ENCODE data around the gene EVC2.
"Not testable (repeated sequence)": the region's sequence is repeated elsewhere in the genome, so short reads cannot be mapped to it uniquely, and the experiment has no call there.

Gene EVC2

DNA sequence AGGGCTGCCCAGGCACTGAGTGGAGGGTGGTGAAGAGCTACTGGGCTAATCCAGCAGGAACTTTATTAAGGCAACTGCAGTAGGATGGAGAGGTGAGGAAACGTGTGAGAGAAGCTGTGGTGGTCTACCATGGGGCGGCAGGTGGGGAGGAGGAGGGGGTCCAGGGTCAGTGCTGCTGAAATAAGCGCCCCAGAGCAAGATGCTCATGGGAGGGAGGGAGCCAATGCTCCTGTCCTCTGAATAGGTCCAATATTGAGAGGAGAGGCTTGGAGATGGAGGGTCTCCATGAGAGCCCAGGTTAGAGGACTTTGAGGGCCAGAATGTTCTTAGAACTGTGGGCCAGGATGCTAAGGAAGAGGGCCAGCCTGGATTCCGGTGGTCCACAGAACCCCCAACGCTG, 37.9 kb upstream of the EVC2 start:
- DNase-seq: no peak

DNA sequence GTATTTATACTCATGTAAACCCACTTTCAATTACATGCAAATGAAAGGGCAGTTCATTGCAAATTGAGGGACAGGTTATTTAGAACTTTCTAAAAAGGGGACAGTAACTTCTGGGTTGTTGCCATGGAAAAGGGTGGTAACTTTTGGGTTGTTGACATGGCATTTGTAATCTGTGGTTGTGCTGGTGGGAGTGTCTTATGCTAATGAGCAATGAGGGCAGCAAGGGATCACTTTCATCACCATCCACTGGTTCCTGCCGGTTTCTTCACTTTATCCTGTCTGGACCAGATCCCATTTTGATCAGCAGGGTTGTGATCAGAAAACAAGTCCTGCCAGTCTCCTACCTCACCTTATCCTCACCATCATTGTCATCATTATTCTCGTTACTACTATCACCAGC, 34.6 kb upstream of the EVC2 start:
- DNase-seq: no peak

DNA sequence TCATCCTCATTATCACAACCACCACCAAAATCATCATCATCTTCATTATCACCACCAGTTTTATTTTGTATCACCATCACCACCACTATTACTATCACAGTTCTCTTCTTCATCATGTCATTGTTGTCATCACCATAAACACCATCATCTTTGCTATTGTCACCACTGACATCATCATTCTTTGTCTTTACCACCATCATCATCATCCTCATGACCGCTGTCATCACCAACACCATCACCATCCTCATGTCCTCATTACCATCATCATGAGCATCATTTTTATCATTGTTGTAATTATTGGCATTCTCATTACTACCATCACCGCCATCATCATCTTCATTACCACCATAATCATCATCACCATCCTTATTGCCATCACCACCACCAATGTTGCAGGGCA, 34.0 kb upstream of the EVC2 start:
- no peak for DNase-seq

DNA sequence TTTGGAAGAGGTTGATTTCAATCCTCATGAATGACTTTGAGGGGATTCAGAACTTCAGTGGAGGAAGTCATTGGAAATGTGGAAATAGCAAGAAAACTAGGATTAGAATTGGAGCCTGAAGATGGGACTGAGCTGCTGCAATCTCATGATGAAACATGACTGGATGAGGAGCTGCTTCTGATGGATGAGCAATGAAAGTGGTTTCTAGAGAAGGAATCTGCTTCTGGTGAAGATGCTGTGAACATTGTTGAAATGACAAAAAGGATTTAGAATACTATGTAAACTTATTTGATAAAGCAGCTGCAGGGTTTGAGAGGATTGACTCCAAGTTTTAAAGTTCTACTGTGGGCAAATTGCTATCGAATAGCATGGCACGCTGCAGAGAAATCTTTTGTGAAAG, 29.7 kb upstream of the EVC2 start:
- no peak for DNase-seq

DNA sequence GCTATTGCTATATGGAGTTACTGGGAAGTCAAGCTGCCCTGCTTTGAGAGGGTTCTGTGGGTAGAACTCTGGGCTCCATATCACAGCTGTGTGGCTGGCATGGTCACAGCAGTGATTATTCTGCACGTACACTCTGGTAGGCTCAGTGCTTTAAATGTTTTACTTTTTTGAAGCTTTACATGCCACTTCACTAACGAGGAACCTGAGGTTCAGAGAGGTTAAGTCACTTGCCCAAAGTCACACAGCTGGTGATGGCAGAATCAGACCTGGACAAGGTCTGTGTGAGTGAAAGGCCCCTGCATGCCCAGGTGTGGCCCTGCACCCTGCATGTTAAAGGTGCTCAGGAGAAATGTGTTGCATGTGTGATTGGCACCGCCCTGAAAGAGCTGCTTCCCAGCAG, 27.1 kb upstream of the EVC2 start:
- DNase-seq: no peak

DNA sequence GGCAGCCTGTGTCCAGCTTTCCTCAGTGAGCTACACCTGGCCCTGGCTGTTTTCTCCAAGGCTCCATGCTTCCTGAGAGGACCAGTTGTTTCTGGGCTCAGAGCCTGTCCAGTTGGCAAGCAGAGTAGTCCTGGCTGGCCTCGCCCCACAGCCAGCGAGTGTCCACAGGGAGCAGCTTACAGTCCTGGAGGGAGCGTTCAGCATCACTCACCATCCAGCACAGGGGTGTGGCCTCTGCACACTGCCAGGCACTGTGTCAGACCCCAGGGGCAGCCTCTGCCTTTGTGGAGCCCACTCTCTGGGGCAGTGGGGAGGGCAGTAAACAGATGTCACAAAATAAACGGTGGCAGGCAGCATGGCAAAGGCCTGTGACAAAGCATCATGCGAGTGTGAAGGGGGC, 26.5 kb upstream of the EVC2 start:
- DNase-seq: no peak

DNA sequence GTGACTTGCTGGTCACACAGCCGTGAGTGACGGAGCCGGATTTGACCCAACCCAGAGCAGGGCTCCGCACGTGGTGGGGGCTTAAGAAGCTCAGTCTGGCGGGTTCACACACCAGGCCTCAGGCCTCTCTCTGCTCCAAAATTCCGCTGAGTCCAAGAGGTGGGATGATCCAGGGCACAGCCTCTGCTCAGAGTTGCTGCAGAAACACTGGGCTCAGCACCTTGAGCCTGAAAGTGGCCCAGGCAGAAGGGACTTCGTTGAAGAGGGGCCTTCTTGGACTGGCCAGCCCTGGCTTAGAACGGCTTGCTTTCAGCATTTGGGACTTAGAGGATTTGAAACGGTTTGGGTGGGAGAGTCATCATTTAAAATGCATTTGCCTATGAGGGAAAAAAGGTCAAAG, 23.8 kb upstream of the EVC2 start:
- DNase-seq: no peak

DNA sequence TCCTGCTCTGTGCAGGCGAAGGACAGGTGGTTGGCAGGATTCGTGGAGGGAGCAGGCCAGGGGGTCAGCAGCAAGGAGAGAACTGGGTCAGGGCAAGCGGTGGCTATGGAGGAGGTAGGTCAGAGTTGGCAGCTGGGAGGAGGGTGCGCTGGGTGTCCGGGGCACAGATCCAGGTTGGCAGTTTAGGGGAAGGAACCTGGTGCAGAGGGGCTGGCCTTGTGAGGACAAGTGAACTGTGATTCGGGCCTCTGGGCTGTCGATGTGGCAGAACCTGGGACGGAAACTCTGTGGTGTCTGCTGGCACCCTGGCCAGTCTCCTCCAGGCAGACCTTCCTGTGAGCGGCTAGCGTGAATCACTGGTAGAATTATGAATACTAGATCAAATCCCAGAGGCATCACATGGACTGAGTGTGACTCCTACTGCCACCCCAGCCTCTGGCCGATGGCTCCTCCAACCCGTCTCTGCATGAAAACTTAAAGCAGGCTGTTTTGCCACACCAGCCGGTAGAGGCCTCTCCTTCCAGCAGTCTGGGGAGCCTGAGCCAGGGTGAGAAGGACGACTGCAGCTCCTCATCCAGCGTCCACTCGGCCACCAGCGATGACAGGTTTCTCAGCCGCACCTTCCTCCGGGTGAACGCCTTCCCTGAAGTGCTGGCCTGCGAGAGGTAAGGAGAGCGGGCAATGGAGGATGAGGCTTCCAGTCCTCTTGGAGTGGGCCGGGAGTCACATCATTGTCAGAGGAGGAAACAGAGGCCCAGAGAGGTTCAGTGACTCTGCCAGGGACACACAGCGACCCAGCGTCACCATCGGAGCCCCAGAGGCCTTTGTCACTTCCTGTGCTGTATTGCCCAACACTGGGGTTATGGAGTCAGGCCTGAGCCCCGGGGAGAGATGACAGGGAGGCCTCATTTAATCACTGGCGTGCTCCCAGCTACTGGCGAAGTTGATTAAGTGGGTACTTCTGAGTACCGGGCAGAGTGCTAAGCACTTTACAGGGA, 22.9 kb upstream of the EVC2 start:
- no peak for DNase-seq

DNA sequence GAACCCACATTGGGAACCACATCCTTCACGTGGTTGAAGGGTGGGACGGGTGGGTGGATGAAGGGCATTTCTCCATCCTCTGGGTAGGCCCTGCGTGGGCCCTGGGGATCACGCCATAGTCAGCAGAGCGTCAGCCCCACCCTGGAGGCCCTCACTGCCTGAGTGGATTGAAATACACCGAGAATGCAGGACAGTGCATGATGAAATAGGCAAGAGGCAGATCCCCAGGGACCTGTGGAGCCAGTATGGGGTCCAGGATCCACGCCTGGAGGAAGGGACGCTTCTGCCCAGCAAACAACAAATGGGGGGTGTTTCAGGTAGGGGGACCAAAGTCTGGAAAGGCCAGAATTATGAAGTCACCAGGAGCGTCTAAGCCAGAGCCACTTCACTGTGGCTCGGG, 22.1 kb upstream of the EVC2 start:
- DNase-seq: no peak

DNA sequence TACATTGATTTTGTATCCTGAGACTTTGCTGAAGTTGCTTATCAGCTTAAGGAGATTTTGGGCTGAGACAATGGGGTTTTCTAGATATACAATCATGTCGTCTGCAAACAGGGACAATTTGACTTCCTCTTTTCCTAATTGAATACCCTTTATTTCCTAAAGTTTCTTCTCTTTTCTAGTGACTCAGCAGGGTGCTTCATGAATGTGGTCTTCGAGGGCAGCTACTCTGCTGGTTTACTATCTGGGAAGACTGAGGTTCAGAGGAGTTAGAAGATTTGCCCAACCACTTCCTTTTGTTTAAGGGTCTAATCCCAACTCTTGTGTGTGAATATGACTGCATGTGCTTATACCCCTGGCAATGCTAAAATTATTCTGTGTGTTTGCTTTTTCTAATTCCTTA, 20.1 kb upstream of the EVC2 start:
- DNase-seq: not testable (repeated sequence)

DNA sequence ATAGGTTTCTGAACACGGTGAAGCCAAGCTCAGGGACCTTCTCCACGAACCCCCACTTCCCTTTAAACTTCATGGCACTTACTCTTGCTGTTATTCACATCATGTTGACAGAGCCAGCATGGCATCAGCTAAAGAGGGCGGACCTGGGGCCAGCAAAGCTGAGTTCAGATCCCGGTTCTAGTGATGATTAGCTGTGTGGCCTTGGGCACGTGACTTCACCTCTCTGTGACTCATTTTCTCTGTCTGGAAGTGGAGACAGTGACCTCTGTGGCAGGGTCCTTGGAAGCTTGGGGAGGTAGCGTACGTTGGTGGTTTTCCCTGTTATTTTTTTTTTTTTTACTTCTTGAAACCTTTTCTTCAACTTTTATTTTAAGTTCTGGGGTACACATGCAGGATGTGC, 16.0 kb upstream of the EVC2 start:
- DNase-seq: no peak

DNA sequence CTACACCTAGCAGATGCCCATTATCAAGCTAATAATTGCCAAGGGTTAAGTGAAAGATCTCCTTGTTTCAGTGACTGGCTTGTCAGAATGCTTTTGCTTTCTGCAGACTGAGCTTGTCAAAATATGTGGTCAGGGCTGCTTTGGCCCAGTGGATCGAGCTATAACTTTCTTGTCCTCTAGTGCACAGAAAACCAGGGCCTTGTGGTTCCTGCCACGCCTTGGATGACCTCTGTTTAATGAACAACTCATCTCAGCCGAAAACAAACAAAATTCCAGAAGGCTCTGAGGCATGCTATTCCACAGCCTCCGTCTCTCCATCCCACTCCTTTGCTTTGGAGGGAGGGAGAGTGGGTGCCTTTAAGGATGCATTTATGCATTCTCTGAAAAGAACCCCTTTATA, 14.0 kb upstream of the EVC2 start:
- DNase-seq: no peak

DNA sequence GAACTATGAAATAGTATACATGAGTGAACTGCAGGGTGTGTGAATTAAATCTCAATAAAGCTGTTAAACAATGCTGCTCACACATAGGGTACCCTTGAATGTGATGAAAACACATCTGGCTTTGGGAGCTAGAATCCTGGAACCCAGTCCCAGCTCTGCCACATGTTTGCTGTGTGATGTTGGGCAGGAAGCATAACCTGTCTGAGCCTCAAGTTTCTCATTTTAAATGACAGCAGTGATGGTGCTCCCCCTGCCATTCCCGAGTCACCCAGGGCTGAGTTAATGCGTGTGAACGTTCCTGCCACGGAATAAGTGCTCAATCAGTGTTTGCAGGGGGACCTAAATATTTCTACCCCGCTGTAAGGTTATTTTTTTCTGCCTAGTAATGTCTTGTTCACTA, 13.6 kb upstream of the EVC2 start:
- no peak for DNase-seq

DNA sequence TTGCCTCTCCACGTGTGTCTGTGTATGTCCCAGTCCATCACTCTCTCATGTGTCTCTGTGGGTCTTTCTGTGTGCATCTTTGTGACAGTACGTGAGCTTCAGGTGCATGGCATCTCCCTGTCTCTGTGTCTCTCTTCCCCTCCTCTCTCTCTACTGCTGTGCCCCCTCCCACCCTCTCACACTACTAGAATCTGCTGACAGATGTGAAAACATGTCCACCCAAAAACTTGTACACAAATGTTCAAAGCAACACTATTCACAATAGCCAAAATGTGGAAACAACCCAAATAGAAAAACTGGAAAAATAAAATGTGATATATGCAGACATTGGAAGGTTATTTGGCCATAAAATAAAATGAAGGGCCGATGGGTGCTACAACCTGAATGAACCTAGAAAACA, 12.6 kb upstream of the EVC2 start:
- no peak for DNase-seq

DNA sequence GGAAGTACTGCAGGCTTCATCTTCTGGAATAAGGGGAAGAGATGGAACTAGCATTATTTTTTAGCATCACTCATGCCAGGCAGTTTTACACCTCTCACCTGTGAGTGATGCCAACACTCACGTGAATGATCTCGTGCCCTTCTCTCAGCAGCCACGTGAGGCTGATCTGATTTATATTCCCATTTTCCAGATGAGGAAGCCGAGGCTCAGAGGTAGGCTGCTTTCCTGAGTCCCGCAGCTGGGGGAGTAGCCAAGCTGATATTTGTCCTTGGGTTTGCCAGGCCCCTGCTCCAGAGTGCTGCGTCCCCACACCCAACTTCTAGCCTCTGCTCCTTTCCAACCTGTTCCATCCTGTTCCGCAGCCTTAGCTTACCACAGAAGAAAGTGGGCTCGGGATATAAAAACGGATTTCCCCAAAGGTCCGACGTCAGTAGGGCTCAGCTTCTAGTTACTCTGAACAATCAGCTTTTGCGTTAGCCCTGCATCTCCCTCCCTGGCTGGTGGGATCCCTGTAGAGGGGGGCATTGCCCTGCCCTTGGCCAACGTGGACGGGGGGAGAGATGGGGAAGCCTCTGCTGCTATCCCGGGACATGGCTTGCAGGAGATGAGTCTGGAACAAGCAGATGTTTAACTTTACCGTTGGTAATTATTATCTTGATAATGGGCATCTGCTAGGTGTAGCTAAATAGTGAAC, 11.9 kb upstream of the EVC2 start:
- no peak for DNase-seq

DNA sequence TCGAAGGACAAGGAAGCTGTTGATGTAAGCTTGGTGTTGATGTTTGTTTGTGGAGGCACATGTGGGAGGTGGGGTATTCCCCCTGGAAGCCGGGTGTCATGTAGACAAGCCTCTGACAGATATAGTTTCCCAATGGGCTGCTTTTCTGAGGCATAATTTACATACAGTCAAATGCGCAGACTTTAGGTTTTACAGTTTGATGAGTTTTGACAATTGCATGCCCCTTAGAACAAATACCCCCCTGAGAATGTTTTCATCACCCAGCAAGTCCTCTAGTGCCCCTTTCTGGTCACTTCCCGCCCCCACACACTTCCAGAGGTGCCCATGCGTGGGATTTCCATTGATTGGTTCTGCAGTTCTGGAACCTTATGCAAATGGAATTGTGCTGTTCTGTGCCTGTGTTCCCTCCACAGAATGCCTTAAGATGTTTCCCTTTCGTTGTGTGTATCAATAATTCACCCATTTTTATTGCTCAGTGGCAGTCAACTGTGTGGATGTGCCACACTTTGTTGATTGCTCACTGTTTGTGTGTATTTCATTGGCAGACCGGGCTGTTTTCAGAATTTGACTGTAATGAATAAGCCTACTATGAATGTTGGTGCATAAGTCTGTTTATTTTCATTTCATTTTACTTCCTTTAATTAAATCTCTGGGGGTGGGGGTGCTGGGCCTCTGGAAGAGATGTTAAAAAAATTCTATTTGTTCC, 11.1 kb upstream of the EVC2 start:
- no peak for DNase-seq

DNA sequence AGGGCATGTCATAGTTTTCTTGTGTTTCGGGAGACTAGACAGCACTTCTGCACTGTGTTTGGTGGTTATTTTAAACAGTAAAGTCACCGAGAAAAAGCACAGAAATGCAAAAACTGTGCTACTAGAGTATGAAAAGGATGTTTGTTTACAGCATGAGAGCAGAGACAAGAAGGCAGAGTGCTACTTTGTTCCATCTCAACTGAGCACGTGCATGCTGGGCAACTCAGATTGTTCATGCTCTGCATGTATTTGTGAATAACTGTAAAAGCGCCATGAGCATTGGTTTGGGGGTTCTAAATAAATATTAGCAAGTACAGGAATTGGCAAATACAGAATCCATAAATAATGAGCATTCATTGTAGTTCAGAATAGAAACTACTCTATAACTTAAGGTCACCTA, 10.1 kb upstream of the EVC2 start:
- no peak for DNase-seq

DNA sequence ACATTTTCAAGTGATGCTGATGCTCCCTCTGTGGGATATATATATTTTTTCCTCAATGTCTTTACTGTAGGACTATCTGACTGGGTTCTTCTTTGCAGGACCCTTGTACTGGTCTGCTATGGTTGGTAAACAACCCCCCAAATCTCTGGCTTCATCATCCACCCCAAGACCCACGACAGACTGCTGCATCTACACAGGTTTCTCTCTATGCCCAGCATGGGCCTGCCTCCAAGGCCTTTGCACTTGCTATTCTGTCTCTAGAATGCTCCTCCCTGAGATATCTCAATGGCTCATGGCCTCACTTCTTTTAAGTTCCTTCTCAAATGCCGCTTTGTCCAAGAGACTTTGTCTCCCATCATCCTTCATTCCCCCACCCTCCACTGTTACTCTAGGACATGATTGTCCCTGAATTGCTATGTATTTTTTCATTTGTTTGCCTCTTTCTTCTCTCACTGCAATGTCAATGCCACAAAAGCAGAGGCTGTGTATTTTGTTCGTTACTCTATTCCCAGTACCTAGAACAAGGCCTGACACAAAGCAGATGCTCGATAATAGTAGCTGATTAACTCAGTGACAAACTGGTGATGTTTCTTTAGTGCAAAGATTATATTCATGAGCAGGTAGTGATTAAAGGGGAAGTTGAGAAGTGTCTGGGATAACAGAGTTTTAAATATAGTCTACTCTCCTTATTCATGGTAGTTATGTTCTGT, 9.2 kb upstream of the EVC2 start:
- DNase-seq: no peak

DNA sequence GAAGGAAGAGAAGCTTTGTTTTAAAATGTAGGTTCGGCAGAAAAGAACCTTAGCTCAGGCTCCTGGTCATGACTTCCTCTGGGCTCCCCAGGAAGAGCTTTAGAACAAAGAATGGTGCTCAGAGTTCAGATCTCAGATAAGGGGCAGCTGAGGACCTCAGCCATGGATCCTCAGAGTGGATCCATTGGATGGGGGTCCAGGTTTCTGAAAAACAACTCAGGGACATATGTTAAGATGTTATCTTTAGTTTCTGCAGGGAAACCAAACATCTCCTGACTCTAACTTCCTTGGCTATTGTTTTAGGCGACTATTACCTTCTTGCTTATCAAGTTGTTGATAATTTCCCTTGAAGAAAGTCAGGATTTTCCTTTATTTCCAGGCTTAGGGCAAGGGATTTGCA, 8.0 kb upstream of the EVC2 start:
- no peak for DNase-seq

DNA sequence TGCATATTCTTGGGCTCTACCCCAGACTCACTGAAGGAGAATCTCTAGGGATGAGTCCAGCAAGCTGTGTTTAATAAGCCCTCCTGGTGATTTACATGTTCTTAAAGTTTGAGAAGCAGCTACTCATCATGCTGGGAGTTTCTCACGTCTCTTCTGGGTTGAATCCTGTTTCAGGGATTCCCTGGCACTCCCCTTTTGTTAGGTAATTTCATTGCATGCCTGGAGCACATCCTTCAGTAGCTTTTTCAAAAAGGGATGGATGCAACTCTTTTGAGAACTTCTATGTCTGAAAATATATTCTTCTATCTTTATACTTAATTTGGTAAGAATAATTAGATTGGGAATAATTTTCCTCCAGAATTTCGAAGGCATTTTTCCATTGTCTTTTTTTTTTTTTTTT, 7.0 kb upstream of the EVC2 start:
- DNase-seq: no peak

DNA sequence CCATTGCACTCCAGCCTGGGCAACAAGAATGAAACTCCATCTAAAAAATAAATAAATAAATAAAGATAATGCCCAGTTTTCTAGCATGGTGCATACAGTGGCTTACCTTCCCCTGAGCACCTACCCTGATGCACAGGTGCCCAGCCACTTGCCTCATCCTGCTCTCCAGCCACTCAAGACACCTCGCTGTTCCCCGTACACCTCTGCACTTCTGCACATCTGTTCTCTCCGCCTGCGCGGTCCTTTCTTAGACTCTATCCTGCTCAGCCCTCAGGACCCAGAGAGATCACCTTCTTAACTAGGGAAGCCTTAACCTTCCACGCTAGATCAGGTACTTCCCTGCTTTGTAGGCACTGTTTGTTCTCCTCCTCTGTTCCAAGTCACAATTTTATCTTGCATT, 5.5 kb upstream of the EVC2 start:
- DNase-seq: no peak

DNA sequence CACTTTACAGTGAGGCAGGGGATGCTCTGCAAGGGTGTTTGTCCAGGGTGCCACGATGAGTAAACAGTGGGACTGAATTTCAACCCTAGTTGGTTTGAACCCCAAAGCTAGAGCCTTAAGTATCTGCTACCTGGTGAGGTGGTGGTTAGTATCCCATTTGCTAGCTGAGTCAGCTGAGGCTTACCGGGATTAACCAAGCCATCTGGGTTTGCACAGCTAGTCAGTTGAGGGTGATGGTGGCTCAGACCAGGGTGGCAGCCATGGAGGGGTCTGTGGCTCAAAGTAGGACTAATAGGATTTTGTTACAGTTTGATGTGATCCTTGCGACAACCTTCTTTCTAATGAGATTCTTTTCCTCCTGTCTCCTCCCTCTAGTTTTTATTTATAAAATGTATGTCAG, 4.6 kb upstream of the EVC2 start:
- DNase-seq: no peak

DNA sequence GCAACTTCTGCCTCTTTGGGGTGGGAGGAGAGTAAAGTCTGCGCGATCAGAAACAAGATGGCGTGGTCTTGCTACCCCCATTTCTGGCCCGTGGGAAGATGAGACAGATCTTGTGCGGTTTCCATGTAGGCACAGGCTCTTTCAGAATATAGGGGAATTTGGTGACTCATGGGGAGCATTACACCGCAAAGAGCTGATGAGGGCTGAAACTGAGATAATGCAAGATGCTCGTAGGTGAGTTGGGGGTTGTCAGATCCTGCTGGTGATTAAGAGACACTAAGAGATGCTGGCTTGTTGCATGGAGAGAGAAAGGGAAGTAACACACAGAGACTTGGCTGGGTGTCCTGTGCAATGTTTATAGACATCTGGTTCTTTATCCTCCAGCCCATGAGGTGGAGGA, 4.2 kb upstream of the EVC2 start:
- DNase-seq: no peak

All from GF-D8 (cell line).